ENCODE data around the gene CHMP5. TPM values are rescaled to one million over a fixed set of nuclear protein-coding genes. Genes with fewer than 3 reads are reported as not detected.

The CHMP5 gene
- 58.5 and 64.8 TPM in 2 replicates for total RNA-seq

DNA sequence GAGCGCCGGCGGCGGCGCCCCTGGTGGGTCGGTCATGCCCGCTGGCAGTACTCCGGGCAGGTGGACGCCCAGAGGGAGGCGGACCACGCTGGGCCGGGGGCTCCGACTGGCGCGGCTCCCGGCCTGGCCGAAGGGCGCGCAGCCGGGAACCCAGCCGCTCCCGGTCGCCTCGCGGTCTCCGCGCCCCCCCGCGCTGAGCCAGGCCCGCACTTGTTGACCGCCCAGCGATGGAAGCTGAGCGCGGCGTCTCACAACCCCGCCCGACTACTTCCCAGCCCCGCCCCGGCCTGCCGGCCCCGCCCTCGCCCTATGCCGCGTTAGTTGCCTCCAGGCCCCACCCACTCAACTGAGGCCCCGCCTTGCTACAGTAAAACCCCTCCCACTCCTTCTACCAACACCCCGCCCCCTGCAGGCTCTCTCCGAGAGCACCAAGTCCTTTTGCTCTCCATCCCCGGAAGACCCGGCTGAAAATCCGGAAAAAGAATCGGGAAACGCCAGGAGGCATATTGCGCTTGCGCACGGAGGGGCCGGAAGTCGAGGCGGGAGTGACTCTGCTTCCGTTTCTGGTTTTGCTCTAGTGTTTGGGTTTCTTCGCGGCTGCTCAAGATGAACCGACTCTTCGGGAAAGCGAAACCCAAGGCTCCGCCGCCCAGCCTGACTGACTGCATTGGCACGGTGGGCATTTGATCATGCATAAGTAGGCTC, at the start of gene CHMP5, which contains the start of gene BAG1:
TSS of gene CHMP5 (plus strand) at position 577 of the 705 bp plus-strand sequence. CDS start at position 607, 30 bp downstream.
TSS of gene BAG1 (minus strand) at position 236 of the 705 bp plus-strand sequence.

DNA sequence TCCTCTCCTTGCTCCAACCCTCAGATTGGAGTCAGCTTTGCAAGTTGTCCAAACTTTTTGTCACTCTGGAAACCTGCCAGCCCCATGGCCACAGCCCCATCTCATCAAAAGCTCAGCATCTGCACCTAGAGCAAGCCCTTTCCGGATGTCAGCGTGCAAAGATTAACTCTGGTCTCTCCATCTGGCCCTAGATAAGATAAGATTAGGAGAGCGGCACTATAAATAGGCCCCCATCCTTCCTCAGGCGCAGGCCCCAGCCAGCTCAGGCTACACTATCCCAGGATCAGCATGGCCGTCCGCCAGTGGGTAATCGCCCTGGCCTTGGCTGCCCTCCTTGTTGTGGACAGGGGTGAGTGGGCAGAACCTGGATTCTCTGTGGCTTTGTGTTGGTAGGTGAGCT, 24.9 kb upstream of the CHMP5 start, which contains the start of gene SPINK4:
TSS of gene SPINK4 (plus strand) at position 247 of the 400 bp plus-strand sequence. CDS start at position 289, 42 bp downstream.

DNA sequence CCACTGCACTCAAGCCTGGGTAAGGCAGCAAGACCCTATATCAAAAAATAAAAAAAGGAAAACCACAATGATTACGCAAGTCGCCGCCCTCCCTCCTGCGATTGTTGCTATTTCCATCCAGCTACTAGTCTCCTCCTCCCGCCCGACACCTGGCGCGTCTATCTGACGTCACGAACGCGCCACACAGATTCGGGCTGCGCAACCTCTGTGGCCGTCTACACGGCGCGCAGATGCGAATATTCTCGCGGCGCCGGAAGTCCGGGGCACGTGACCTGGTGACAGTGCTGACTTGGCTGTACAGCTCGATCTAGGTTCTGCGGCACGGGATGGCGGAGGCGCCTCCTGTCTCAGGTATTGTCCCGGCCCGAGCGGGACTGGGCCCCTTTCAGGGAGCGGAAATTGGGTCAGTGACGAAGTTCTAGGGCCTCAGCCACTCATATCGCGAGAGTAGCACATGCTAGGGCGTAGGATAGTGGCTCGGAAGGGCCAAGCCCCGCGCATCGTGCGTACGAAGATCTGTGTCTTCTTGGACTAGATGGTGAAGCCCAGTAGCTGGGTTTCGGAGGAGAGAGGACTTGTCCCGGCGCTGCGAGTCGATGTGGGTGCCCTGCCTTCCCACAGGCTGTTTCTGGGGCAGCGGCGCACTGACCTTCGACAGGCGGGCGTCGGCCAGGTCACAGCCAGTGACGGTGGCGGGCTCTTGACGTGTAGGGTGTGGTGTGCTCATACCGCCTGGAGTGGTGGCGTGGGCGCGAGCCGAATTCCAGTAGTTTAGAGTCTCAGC, 25.6 kb downstream of the CHMP5 start, which contains the start of gene NFX1:
TSS of gene NFX1 (plus strand) at position 270 of the 784 bp plus-strand sequence. CDS start at position 327, 57 bp downstream.

Other genes starting within 250 kb of the CHMP5 start
- gene DNAJA1, start 239.8 kb upstream of the CHMP5 start, total RNA-seq: 46.3 and 47.9 TPM in 2 replicates
- gene SMU1, start 188.4 kb upstream of the CHMP5 start, total RNA-seq: 25.1 and 27.4 TPM in 2 replicates
- gene B4GALT1, start 97.7 kb upstream of the CHMP5 start, total RNA-seq: 50.6 and 88.9 TPM in 2 replicates
- gene SPINK4, start 24.9 kb upstream of the CHMP5 start, total RNA-seq: not detected in 2 replicates
- 27.1 and 30.0 TPM in 2 replicates for gene BAG1, start 341 bp upstream of the CHMP5 start, total RNA-seq
- 34.5 and 35.5 TPM in 2 replicates for gene NFX1, start 25.5 kb downstream of the CHMP5 start, total RNA-seq
- gene AQP7, start 137.5 kb downstream of the CHMP5 start, total RNA-seq: not detected in 2 replicates
- 0.79 and 3.4 TPM in 2 replicates for gene AQP3, start 182.5 kb downstream of the CHMP5 start, total RNA-seq
- 23.9 and 32.1 TPM in 2 replicates for gene NOL6, start 208.9 kb downstream of the CHMP5 start, total RNA-seq